IMR-90 (cell line): ENCODE results near the gene OR4Q2. TPM values are rescaled to one million over a fixed set of nuclear protein-coding genes. Genes with fewer than 3 reads are reported as not detected.

Experiments
- polyA plus RNA-seq, 3 experiments: library from polyadenylated mRNA; depleted of rRNA; stranded (reverse); fragments of >200 nt; gene quantifications; 2 replicates each; pipeline ENCODE4 v1.2.3, GENCODE V29; 2012; ENCODE audit warnings: low replicate concordance in 1 of 3
- total RNA-seq: library from RNA; depleted of rRNA; stranded (reverse); fragments of >200 nt; gene quantifications from 2 replicates; pipeline ENCODE4 v1.2.3, GENCODE V29; 2012; rRNA removed

OR4Q2 gene
- total and polyA plus RNA-seq, 2 of the 4 experiments (the other 2 are of a cell fraction), result not detected

Other genes starting within 250 kb of the OR4Q2 start
- not detected in 2 replicates for gene OR4M1, start 228.7 kb upstream of the OR4Q2 start, total RNA-seq
- not detected in 2 replicates for gene OR4M1, start 228.7 kb upstream of the OR4Q2 start, polyA plus RNA-seq (2012; rRNA removed)
- not detected in 2 replicates for gene OR4N2, start 198.4 kb upstream of the OR4Q2 start, total RNA-seq
- not detected in 2 replicates for gene OR4N2, start 198.4 kb upstream of the OR4Q2 start, polyA plus RNA-seq (2012; rRNA removed)
- not detected in 2 replicates for gene OR4K2, start 127.0 kb upstream of the OR4Q2 start, total RNA-seq
- not detected in 2 replicates for gene OR4K2, start 127.0 kb upstream of the OR4Q2 start, polyA plus RNA-seq (2012; rRNA removed)
- not detected in 2 replicates for gene OR4K5, start 81.6 kb upstream of the OR4Q2 start, total RNA-seq
- not detected in 2 replicates for gene OR4K5, start 81.6 kb upstream of the OR4Q2 start, polyA plus RNA-seq (2012; rRNA removed)
- not detected in 2 replicates for gene OR4K1, start 71.2 kb upstream of the OR4Q2 start, total RNA-seq
- not detected in 2 replicates for gene OR4K1, start 71.2 kb upstream of the OR4Q2 start, polyA plus RNA-seq (2012; rRNA removed)
- gene OR4K15, start 26.6 kb upstream of the OR4Q2 start, total RNA-seq, result not detected in 2 replicates
- gene OR4K15, start 26.6 kb upstream of the OR4Q2 start, polyA plus RNA-seq (2012; rRNA removed), result not detected in 2 replicates
- gene OR4K14, start 17.1 kb downstream of the OR4Q2 start, total RNA-seq, result not detected in 2 replicates
- not detected in 2 replicates for gene OR4K14, start 17.1 kb downstream of the OR4Q2 start, polyA plus RNA-seq (2012; rRNA removed)
- gene OR4K13, start 33.9 kb downstream of the OR4Q2 start, total RNA-seq, result not detected in 2 replicates
- gene OR4K13, start 33.9 kb downstream of the OR4Q2 start, polyA plus RNA-seq (2012; rRNA removed), result not detected in 2 replicates
- gene OR4L1, start 57.9 kb downstream of the OR4Q2 start, total RNA-seq, result not detected in 2 replicates
- gene OR4L1, start 57.9 kb downstream of the OR4Q2 start, polyA plus RNA-seq (2012; rRNA removed), result not detected in 2 replicates
- gene OR4K17, start 108.6 kb downstream of the OR4Q2 start, total RNA-seq, result not detected in 2 replicates
- gene OR4K17, start 108.6 kb downstream of the OR4Q2 start, polyA plus RNA-seq (2012; rRNA removed), result not detected in 2 replicates
- gene OR4N5, start 136.7 kb downstream of the OR4Q2 start, total RNA-seq, result not detected in 2 replicates
- not detected in 2 replicates for gene OR4N5, start 136.7 kb downstream of the OR4Q2 start, polyA plus RNA-seq (2012; rRNA removed)
- not detected in 2 replicates for gene OR11G2, start 188.7 kb downstream of the OR4Q2 start, total RNA-seq
- not detected in 2 replicates for gene OR11G2, start 188.7 kb downstream of the OR4Q2 start, polyA plus RNA-seq (2012; rRNA removed)
- not detected in 2 replicates for gene OR11H6, start 221.5 kb downstream of the OR4Q2 start, total RNA-seq
- gene OR11H6, start 221.5 kb downstream of the OR4Q2 start, polyA plus RNA-seq (2012; rRNA removed), result not detected in 2 replicates
- gene OR11H7, start 226.8 kb downstream of the OR4Q2 start, total RNA-seq, result not detected in 2 replicates
- gene OR11H7, start 226.8 kb downstream of the OR4Q2 start, polyA plus RNA-seq (2012; rRNA removed), result not detected in 2 replicates
- not detected in 2 replicates for gene OR11H4, start 237.1 kb downstream of the OR4Q2 start, total RNA-seq
- not detected in 2 replicates for gene OR11H4, start 237.1 kb downstream of the OR4Q2 start, polyA plus RNA-seq (2012; rRNA removed)